ENCODE results near the gene TMEM52B. TPM values are rescaled to one million over a fixed set of nuclear protein-coding genes. Genes with fewer than 3 reads are reported as not detected.
A peak's percentile ranks its signal among the peaks of the same experiment; 100 is the strongest.

The TMEM52B gene
- total and polyA plus RNA-seq, 2 of the 13 experiments (the other 11 are each of a cell fraction or from before 2014, with no cell fraction given), result not detected

DNA sequence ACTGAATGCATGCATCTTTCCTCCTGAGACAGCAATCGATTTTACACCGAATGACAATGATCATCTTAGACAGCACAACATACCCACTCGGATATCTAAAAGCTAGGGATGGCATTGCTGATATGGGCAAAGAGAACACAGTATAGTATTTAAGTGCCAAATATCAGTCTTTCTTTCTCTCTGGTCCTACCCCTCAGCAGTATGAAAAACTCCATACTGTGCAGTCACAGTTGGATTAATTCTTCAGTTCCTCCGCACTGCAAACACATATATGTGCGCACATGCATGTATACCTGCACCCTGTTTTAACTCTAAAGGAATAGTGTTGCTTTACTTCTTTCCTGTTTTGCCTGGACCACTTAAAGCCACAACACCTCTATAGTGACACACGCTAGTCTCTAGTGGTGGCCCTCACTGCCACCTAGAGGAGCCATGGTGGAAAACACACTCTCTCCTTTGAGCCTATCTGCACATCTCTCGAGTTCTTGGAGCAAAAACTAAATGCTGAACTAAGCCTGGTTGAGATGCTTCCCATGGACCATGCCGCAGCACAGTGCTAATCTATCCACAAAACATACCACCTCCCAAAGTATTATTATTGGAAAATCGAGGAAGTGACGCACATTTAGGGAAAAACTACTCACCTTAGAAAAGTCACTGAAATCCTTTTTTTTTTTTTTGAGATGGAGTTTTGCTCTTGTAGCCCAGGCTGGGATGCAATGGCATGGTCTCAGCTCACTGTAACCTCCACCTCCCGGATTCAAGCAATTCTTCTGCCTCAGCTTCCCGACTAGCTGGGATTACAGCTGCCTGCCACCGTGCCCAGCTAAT lies 11.9 kb downstream of the TMEM52B start (continued):
- TF ChIP-seq ZNF205 (CRISPR knock-in tag; IDR thresholded peaks at IDR 0.05) (no peak), CTCF (CRISPR knock-in tag; IDR thresholded peaks at IDR 0.05) (peak; percentile 80), TP53 (CRISPR knock-in tag; conservative IDR thresholded peaks at IDR 0.05) (no peak), SMARCC2 (IDR thresholded peaks at IDR 0.05) (no peak), ZNF280D (CRISPR knock-in tag; IDR thresholded peaks at IDR 0.05) (no peak), HNRNPL (IDR thresholded peaks at IDR 0.05; ENCODE audit: low read depth, low read length) (no peak), MZF1 (CRISPR knock-in tag; IDR thresholded peaks at IDR 0.05; ENCODE audit: borderline replicate concordance) (no peak), ZFP82 (CRISPR knock-in tag; IDR thresholded peaks at IDR 0.05; ENCODE audit: borderline replicate concordance) (no peak), ZBTB42 (CRISPR knock-in tag; IDR thresholded peaks at IDR 0.05) (no peak), ZNF775 (CRISPR knock-in tag; IDR thresholded peaks at IDR 0.05; ENCODE audit: borderline replicate concordance) (no peak), RNF219 (CRISPR knock-in tag; IDR thresholded peaks at IDR 0.05) (no peak), ONECUT2 (CRISPR knock-in tag; IDR thresholded peaks at IDR 0.05) (no peak), ZBTB7B (CRISPR knock-in tag; IDR thresholded peaks at IDR 0.05) (no peak), ZNF557 (CRISPR knock-in tag; IDR thresholded peaks at IDR 0.05) (no peak), ZSCAN5A (CRISPR knock-in tag; IDR thresholded peaks at IDR 0.05; ENCODE audit: borderline replicate concordance) (no peak)
- TF ChIP-seq, protein P1, sequence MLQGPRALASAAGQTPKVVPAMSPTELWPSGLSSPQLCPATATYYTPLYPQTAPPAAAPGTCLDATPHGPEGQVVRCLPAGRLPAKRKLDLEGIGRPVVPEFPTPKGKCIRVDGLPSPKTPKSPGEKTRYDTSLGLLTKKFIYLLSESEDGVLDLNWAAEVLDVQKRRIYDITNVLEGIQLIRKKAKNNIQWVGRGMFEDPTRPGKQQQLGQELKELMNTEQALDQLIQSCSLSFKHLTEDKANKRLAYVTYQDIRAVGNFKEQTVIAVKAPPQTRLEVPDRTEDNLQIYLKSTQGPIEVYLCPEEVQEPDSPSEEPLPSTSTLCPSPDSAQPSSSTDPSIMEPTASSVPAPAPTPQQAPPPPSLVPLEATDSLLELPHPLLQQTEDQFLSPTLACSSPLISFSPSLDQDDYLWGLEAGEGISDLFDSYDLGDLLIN (CRISPR knock-in tag; IDR thresholded peaks at IDR 0.05; ENCODE audit: borderline replicate concordance), result no peak
- TF ChIP-seq, protein P2, sequence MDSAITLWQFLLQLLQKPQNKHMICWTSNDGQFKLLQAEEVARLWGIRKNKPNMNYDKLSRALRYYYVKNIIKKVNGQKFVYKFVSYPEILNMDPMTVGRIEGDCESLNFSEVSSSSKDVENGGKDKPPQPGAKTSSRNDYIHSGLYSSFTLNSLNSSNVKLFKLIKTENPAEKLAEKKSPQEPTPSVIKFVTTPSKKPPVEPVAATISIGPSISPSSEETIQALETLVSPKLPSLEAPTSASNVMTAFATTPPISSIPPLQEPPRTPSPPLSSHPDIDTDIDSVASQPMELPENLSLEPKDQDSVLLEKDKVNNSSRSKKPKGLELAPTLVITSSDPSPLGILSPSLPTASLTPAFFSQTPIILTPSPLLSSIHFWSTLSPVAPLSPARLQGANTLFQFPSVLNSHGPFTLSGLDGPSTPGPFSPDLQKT (CRISPR knock-in tag; IDR thresholded peaks at IDR 0.05; ENCODE audit: borderline replicate concordance), result no peak

Data from HepG2 (cell line).